Gastroesophageal sphincter (tissue), 2 donors: ENCODE results near the gene KLHL6.

ENCODE experiments used
- POLR2A ChIP-seq, 2 donors: fragments of 450-650 bp; IDR thresholded peaks; one replicate each; pipeline ENCODE4 v1.6.1; 2017; ENCODE audit warnings: antibody characterized with exemption in 2 of 2, mild to moderate bottlenecking in 2 of 2, moderate library complexity in 1 of 2
- POLR2AphosphoS5 ChIP-seq: sonication (generic); formaldehyde crosslinking; IDR thresholded peaks from one replicate; pipeline ENCODE4 v1.6.1; 2017; ENCODE audit warnings: antibody characterized with exemption

DNA sequence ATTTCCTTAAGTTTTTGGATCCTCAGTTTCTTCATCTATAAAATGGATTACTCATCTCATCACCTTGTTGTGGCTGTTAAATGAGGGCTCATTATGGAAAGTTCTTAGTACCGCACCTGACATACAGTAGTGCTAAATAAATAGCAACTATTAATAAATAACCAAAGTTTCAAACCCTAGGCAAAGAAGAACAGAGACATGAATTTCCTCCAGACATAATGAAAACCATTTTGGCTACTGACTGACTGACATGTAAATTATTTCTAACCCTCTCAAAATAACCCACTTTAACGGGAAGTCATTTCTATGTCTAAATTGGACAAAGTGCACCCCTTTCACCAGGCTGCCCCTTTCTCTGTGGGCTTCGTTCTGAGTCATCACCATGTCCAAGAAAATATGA is 17.4 kb upstream of the KLHL6 start:
- TF ChIP-seq POLR2AphosphoS5 (no peak), POLR2A (IDR thresholded peaks at IDR 0.05) (no peak)
